Caco-2 (cell line): ENCODE results near the gene GPR87. TPM values are rescaled to one million over a fixed set of nuclear protein-coding genes. Genes with fewer than 3 reads are reported as not detected.

ENCODE experiments used
- BruUV-seq: library from RNA; stranded (reverse); fragments of 400-500 nt; replicated peaks from 2 replicates; lab custom pipeline; 2021; lab: Mats Ljungman, UMichigan
- CTCF ChIA-PET: fragments of 300-600 bp; sonication (Branson Sonifier 250); formaldehyde crosslinking; loops from one replicate; lab custom pipeline; 2022; ENCODE audit warnings: antibody characterized with exemption; lab: Charles Lee
- POLR2A ChIA-PET: fragments of 300-600 bp; sonication (Branson Sonifier 250); formaldehyde crosslinking; loops from one replicate; lab custom pipeline; 2022; ENCODE audit warnings: antibody characterized with exemption; lab: Charles Lee
- DNase-seq, 2 experiments: peaks; one replicate each; pipeline versions ENCODE4 v3.0.0 to v3.0.0-alpha.2; 2020 to 2022
- H3K27me3 ChIP-seq: replicated peaks from 2 replicates; pipeline ENCODE4 v1.6.0; 2011; ENCODE audit warnings: low read length; ENCODE audit not compliant: control insufficient read depth, insufficient read depth
- H3K36me3 ChIP-seq: 2 replicates; pipeline ENCODE4 v1.5.1; 2011; ENCODE audit warnings: low read length; ENCODE audit not compliant: control insufficient read depth, insufficient read depth
- H3K4me1 ChIP-seq: fragments of 250-450 bp; sonication (Bioruptor Pico); 2 replicates; pipeline ENCODE4 v1.5.1; 2020; ENCODE audit warnings: mild to moderate bottlenecking
- H3K4me3 ChIP-seq: 2 replicates; pipeline ENCODE4 v1.5.1; 2011; ENCODE audit warnings: low read depth, mild to moderate bottlenecking, control low read depth, low read length
- H3K9me3 ChIP-seq: fragments of 250-450 bp; sonication (Bioruptor Pico); 2 replicates; pipeline ENCODE4 v1.5.1; 2020; ENCODE audit warnings: mild to moderate bottlenecking, moderate library complexity
- H3K27ac Mint-ChIP-seq: one replicate; pipeline ENCODE4 v1.8.0; 2022; ENCODE audit warnings: mixed read lengths; ENCODE audit not compliant: unreplicated experiment
- H3K27me3 Mint-ChIP-seq: one replicate; pipeline ENCODE4 v1.8.0; 2022; ENCODE audit warnings: mixed read lengths; ENCODE audit not compliant: insufficient read depth, unreplicated experiment
- H3K36me3 Mint-ChIP-seq: one replicate; pipeline ENCODE4 v1.8.0; 2022; ENCODE audit warnings: mild to moderate bottlenecking, mixed read lengths; ENCODE audit not compliant: insufficient read depth, unreplicated experiment
- H3K4me1 Mint-ChIP-seq: one replicate; pipeline ENCODE4 v1.8.0; 2022; ENCODE audit warnings: low read depth, mixed read lengths; ENCODE audit not compliant: unreplicated experiment
- H3K4me3 Mint-ChIP-seq: one replicate; pipeline ENCODE4 v1.8.0; 2022; ENCODE audit warnings: mild to moderate bottlenecking, moderate library complexity, mixed read lengths; ENCODE audit not compliant: unreplicated experiment
- H3K9me3 Mint-ChIP-seq: one replicate; pipeline ENCODE4 v1.8.0; 2022; ENCODE audit warnings: mixed read lengths; ENCODE audit not compliant: unreplicated experiment
- intact Hi-C: fragments of 100-400 bp; cut with micrococcal nuclease; formaldehyde crosslinking; loops from one replicate; pipeline ENCODE4 v1.10.0; 2022; ENCODE audit not compliant: unreplicated experiment
- total RNA-seq: library from RNA; stranded (reverse); gene quantifications from 2 replicates; pipeline ENCODE4 v1.2.3, GENCODE V29; 2022
- TF ChIP-seq, protein P1 (sequence below), 2 experiments: fragments of 200-600 bp in 1 of 2; IDR thresholded peaks; 1 replicate in 1 of 2; 2 replicates in 1 of 2; pipeline versions ENCODE4 v1.5.1 to v1.8.0; 2011 to 2022; ENCODE audit warnings: antibody characterized with exemption in 1 of 2, control low read depth in 1 of 2, inconsistent platforms in 1 of 2, low read depth in 1 of 2, low read length in 1 of 2, mild to moderate bottlenecking in 1 of 2, moderate library complexity in 1 of 2; ENCODE audit not compliant: insufficient read depth in 1 of 2, severe bottlenecking in 1 of 2, unreplicated experiment in 1 of 2

Gene GPR87
- total RNA-seq, 1 experiment from 2014 or later, result 0.18 TPM

GRCh38 chr3:151350656-151351055 is 34.0 kb upstream of the GPR87 start:
- Mint-ChIP-seq H3K9me3 (no peaks in the 10 kb centered on the region), H3K27me3 (no peaks in the 10 kb centered on the region), H3K27ac (no peak overlapping the region), H3K36me3 (peaks cover 5% of the 10 kb centered on the region), H3K4me1 (no peaks in the 10 kb centered on the region), H3K4me3 (no peak overlapping the region)
- TF ChIP-seq, protein P1, sequence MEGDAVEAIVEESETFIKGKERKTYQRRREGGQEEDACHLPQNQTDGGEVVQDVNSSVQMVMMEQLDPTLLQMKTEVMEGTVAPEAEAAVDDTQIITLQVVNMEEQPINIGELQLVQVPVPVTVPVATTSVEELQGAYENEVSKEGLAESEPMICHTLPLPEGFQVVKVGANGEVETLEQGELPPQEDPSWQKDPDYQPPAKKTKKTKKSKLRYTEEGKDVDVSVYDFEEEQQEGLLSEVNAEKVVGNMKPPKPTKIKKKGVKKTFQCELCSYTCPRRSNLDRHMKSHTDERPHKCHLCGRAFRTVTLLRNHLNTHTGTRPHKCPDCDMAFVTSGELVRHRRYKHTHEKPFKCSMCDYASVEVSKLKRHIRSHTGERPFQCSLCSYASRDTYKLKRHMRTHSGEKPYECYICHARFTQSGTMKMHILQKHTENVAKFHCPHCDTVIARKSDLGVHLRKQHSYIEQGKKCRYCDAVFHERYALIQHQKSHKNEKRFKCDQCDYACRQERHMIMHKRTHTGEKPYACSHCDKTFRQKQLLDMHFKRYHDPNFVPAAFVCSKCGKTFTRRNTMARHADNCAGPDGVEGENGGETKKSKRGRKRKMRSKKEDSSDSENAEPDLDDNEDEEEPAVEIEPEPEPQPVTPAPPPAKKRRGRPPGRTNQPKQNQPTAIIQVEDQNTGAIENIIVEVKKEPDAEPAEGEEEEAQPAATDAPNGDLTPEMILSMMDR (IDR thresholded peaks at IDR 0.05; ENCODE audit: insufficient read depth in 1 of 2, low read depth in 1 of 2, low read length in 1 of 2, severe bottlenecking in 1 of 2, unreplicated experiment in 1 of 2), result no peak
- BruUV-seq, result no TSS peak
- Histone ChIP-seq H3K4me1 (no peaks in the 10 kb centered on the region), H3K9me3 (no peaks in the 10 kb centered on the region), H3K36me3 (no peaks in the 10 kb centered on the region), H3K27me3 (no peaks in the 10 kb centered on the region), H3K4me3 (no peak overlapping the region)
- ChIA-PET CTCF (no interaction called here), POLR2A (no interaction called here)
- no peak for DNase-seq
- intact Hi-C loops, result no loop called here

- POLR2A ChIA-PET, result no interaction called here
- CTCF ChIA-PET, result no interaction called here
- no peaks in the 10 kb centered on the region for H3K27me3 ChIP-seq
- H3K4me3 ChIP-seq, result no peak overlapping the region
- no TSS peak for BruUV-seq
- H3K9me3 Mint-ChIP-seq, result no peaks in the 10 kb centered on the region
- no peak overlapping the region for H3K4me3 Mint-ChIP-seq
- no peaks in the 10 kb centered on the region for H3K36me3 ChIP-seq
- no peaks in the 10 kb centered on the region for H3K4me1 Mint-ChIP-seq
- H3K27ac Mint-ChIP-seq, result no peak overlapping the region
- no peaks in the 10 kb centered on the region for H3K27me3 Mint-ChIP-seq
- no peaks in the 10 kb centered on the region for H3K4me1 ChIP-seq
- TF ChIP-seq, protein P1 (IDR thresholded peaks at IDR 0.05; ENCODE audit: insufficient read depth in 1 of 2, low read depth in 1 of 2, low read length in 1 of 2, severe bottlenecking in 1 of 2, unreplicated experiment in 1 of 2), result no peak
- H3K9me3 ChIP-seq, result no peaks in the 10 kb centered on the region
- intact Hi-C loops, result no loop called here
- DNase-seq, result no peak
- H3K36me3 Mint-ChIP-seq, result peaks cover 7% of the 10 kb centered on the region
Observed at GRCh38 chr3:151347432-151347831, 30.8 kb upstream of the GPR87 start.

DNA sequence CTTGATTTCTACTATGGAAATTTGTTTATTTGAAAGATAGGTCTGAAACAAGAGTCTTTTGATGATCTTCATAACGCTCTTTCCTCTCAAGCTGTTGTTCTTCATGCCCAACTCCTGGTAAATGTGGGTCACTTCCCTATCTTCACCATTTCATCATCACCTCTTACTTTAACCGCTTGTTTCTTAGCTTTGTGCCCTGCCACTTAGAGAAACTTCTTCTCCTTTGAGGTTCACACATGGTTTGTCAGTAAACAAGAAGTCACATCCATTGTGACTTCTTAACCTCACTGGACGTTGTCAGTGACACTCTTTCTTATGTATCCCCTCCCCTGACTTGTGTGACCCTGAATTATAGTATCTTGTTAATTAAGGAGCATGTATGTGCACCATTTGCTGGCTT is 29.7 kb upstream of the GPR87 start:
- Mint-ChIP-seq H3K27ac (no peak overlapping the region), H3K4me3 (no peak overlapping the region), H3K4me1 (no peaks in the 10 kb centered on the region), H3K27me3 (no peaks in the 10 kb centered on the region), H3K36me3 (peaks cover 7% of the 10 kb centered on the region), H3K9me3 (no peaks in the 10 kb centered on the region)
- POLR2A ChIA-PET, result no interaction called here
- TF ChIP-seq, protein P1 (IDR thresholded peaks at IDR 0.05; ENCODE audit: insufficient read depth in 1 of 2, low read depth in 1 of 2, low read length in 1 of 2, severe bottlenecking in 1 of 2, unreplicated experiment in 1 of 2), result no peak
- CTCF ChIA-PET, result no interaction called here
- H3K4me3 ChIP-seq, result no peak overlapping the region
- H3K27me3 ChIP-seq, result no peaks in the 10 kb centered on the region
- no peaks in the 10 kb centered on the region for H3K36me3 ChIP-seq
- BruUV-seq, result no TSS peak
- no peaks in the 10 kb centered on the region for H3K4me1 ChIP-seq
- DNase-seq, result no peak
- intact Hi-C loops, result no loop called here
- H3K9me3 ChIP-seq, result no peaks in the 10 kb centered on the region
